Measurements from ENCODE around the gene AGAP1. TPM values are rescaled to one million over a fixed set of nuclear protein-coding genes. Genes with fewer than 3 reads are reported as not detected.

Gene AGAP1
- total RNA-seq, 1 donor from 2014 or later, result 43.9 TPM

GRCh38 chr2:235810252-235810651, 316.4 kb downstream of the AGAP1 start:
- no peak overlapping the region for H3K27ac Mint-ChIP-seq (ENCODE audit: unreplicated experiment)
- no peak for DNase-seq (ENCODE audit: low spot score)
- peaks cover 20% of the 10 kb centered on the region for H3K36me3 Mint-ChIP-seq (ENCODE audit: low read depth, unreplicated experiment)
- no peaks in the 10 kb centered on the region for H3K4me1 Mint-ChIP-seq (ENCODE audit: unreplicated experiment)
- no peak for TF ChIP-seq CTCF (IDR thresholded peaks at IDR 0.05; ENCODE audit: unreplicated experiment)
- no peaks in the 10 kb centered on the region for H3K9me3 Mint-ChIP-seq (ENCODE audit: unreplicated experiment)
- no peak overlapping the region for H3K4me3 Mint-ChIP-seq (ENCODE audit: unreplicated experiment)
- no peaks in the 10 kb centered on the region for H3K27me3 Mint-ChIP-seq (ENCODE audit: unreplicated experiment)

GRCh38 chr2:235810846-235811245, 317.0 kb downstream of the AGAP1 start:
- Mint-ChIP-seq H3K4me3 (ENCODE audit: unreplicated experiment) (no peak overlapping the region), H3K9me3 (ENCODE audit: unreplicated experiment) (no peaks in the 10 kb centered on the region), H3K27ac (ENCODE audit: unreplicated experiment) (no peak overlapping the region), H3K27me3 (ENCODE audit: unreplicated experiment) (no peaks in the 10 kb centered on the region), H3K4me1 (ENCODE audit: unreplicated experiment) (no peaks in the 10 kb centered on the region), H3K36me3 (ENCODE audit: low read depth, unreplicated experiment) (peaks cover 26% of the 10 kb centered on the region)
- no peak for DNase-seq (ENCODE audit: low spot score)
- TF ChIP-seq CTCF (IDR thresholded peaks at IDR 0.05; ENCODE audit: unreplicated experiment), result no peak

- TF ChIP-seq CTCF (IDR thresholded peaks at IDR 0.05; ENCODE audit: unreplicated experiment), result no peak
- peaks cover 26% of the 10 kb centered on the region for H3K36me3 Mint-ChIP-seq (ENCODE audit: low read depth, unreplicated experiment)
These were observed 317.8 kb downstream of the AGAP1 start for GRCh38 chr2:235811446-235812184.

GRCh38 chr2:235812185-235812665, 318.4 kb downstream of the AGAP1 start:
- no peaks in the 10 kb centered on the region for H3K9me3 Mint-ChIP-seq (ENCODE audit: unreplicated experiment)
- H3K4me1 Mint-ChIP-seq (ENCODE audit: unreplicated experiment), result no peaks in the 10 kb centered on the region
- H3K27me3 Mint-ChIP-seq (ENCODE audit: unreplicated experiment), result no peaks in the 10 kb centered on the region
- H3K4me3 Mint-ChIP-seq (ENCODE audit: unreplicated experiment), result no peak overlapping the region
- no peak for TF ChIP-seq CTCF (IDR thresholded peaks at IDR 0.05; ENCODE audit: unreplicated experiment)
- peaks cover 22% of the 10 kb centered on the region for H3K36me3 Mint-ChIP-seq (ENCODE audit: low read depth, unreplicated experiment)
- DNase-seq (ENCODE audit: low spot score), result no peak
- no peak overlapping the region for H3K27ac Mint-ChIP-seq (ENCODE audit: unreplicated experiment)

More at GRCh38 chr2:235811446-235812184, 317.8 kb downstream of the AGAP1 start:
- Mint-ChIP-seq H3K27me3 (ENCODE audit: unreplicated experiment) (no peaks in the 10 kb centered on the region), H3K4me3 (ENCODE audit: unreplicated experiment) (no peak overlapping the region), H3K9me3 (ENCODE audit: unreplicated experiment) (no peaks in the 10 kb centered on the region), H3K4me1 (ENCODE audit: unreplicated experiment) (no peaks in the 10 kb centered on the region), H3K27ac (ENCODE audit: unreplicated experiment) (no peak overlapping the region)
- DNase-seq (ENCODE audit: low spot score), result no peak

GRCh38 chr2:235813398-235813797, 319.6 kb downstream of the AGAP1 start:
- H3K4me3 Mint-ChIP-seq (ENCODE audit: unreplicated experiment), result no peak overlapping the region
- no peak for DNase-seq (ENCODE audit: low spot score)
- H3K9me3 Mint-ChIP-seq (ENCODE audit: unreplicated experiment), result no peaks in the 10 kb centered on the region
- no peaks in the 10 kb centered on the region for H3K4me1 Mint-ChIP-seq (ENCODE audit: unreplicated experiment)
- peaks cover 22% of the 10 kb centered on the region for H3K36me3 Mint-ChIP-seq (ENCODE audit: low read depth, unreplicated experiment)
- TF ChIP-seq CTCF (IDR thresholded peaks at IDR 0.05; ENCODE audit: unreplicated experiment), result no peak
- no peak overlapping the region for H3K27ac Mint-ChIP-seq (ENCODE audit: unreplicated experiment)
- no peaks in the 10 kb centered on the region for H3K27me3 Mint-ChIP-seq (ENCODE audit: unreplicated experiment)
